T-cell (primary cell): ENCODE measurements around the gene KLF13. TPM values are rescaled to one million over a fixed set of nuclear protein-coding genes. Genes with fewer than 3 reads are reported as not detected.

ENCODE experiments used
- ATAC-seq, 4 experiments: fragments of 200-7000 bp in 3 of 4; fragments of 150-1000 bp in 1 of 4; cut with Tn5 transposase; replicated peaks in 1 of 4; 1 replicate in 3 of 4; 2 replicates in 1 of 4; pipeline ENCODE4 v1.10.0; 2021; ENCODE audit warnings: moderate library complexity in 3 of 4, mild to moderate bottlenecking in 2 of 4, moderate number of reproducible peaks in 1 of 4
- CTCF ChIA-PET, 2 donors: fragments of 300-600 bp; sonication (Branson Sonifier 250); formaldehyde crosslinking; loops; one replicate each; lab custom pipeline; 2022; ENCODE audit warnings: antibody characterized with exemption in 2 of 2; lab: Charles Lee
- POLR2A ChIA-PET, 2 donors: fragments of 300-600 bp; sonication (Branson Sonifier 250); formaldehyde crosslinking; loops; one replicate each; lab custom pipeline; 2022; ENCODE audit warnings: antibody characterized with exemption in 2 of 2; lab: Charles Lee
- DNase-seq, 35 experiments: peaks; one replicate each; pipeline versions ENCODE4 v3.0.0 to v3.0.0-alpha.2; 2013 to 2023
- H3K27ac ChIP-seq: one replicate; pipeline ENCODE4 v1.5.1; 2013; ENCODE audit warnings: low read length
- H3K27me3 ChIP-seq, 2 experiments: replicated peaks in 1 of 2; 1 replicate in 1 of 2; 2 replicates in 1 of 2; pipeline versions ENCODE4 v1.6.1 to v1.7.0; 2013; ENCODE audit warnings: low read length in 1 of 2, mixed read lengths in 1 of 2; ENCODE audit not compliant: control insufficient read depth in 2 of 2, insufficient read depth in 2 of 2; ENCODE audit errors: extremely low read depth in 1 of 2
- H3K36me3 ChIP-seq, 2 donors: 1 replicate in 1 of 2; 2 replicates in 1 of 2; pipeline versions ENCODE4 v1.6.1 to v1.7.0; 2013; ENCODE audit warnings: low read length in 1 of 2; ENCODE audit not compliant: control insufficient read depth in 2 of 2, insufficient read depth in 1 of 2; ENCODE audit errors: extremely low read depth in 1 of 2
- H3K4me1 ChIP-seq, 2 experiments: 1 replicate in 1 of 2; 2 replicates in 1 of 2; pipeline versions ENCODE4 v1.6.1 to v1.7.0; 2013; ENCODE audit warnings: low read length in 2 of 2, mixed read lengths in 1 of 2; ENCODE audit not compliant: insufficient read depth in 2 of 2, control insufficient read depth in 1 of 2; ENCODE audit errors: extremely low read depth in 1 of 2
- H3K4me3 ChIP-seq, 2 donors: 1 replicate in 1 of 2; 2 replicates in 1 of 2; pipeline versions ENCODE4 v1.5.1 to v1.7.0; 2013; ENCODE audit warnings: mild to moderate bottlenecking in 2 of 2, low read length in 1 of 2, moderate library complexity in 1 of 2; ENCODE audit not compliant: control insufficient read depth in 1 of 2; ENCODE audit errors: extremely low read depth in 1 of 2
- H3K9me3 ChIP-seq: 2 replicates; pipeline ENCODE4 v1.7.0; 2013
- H3K27ac Mint-ChIP-seq, 2 donors: one replicate each; pipeline ENCODE4 v1.8.0; 2020 to 2021; ENCODE audit warnings: mild to moderate bottlenecking in 2 of 2, mixed read lengths in 2 of 2
- H3K27me3 Mint-ChIP-seq, 2 donors: one replicate each; pipeline ENCODE4 v1.8.0; 2021 to 2022; ENCODE audit warnings: mixed read lengths in 2 of 2
- H3K36me3 Mint-ChIP-seq: one replicate; pipeline ENCODE4 v1.8.0; 2021; ENCODE audit warnings: mixed read lengths
- H3K4me1 Mint-ChIP-seq, 3 donors: one replicate each; pipeline ENCODE4 v1.8.0; 2020 to 2022; ENCODE audit warnings: mixed read lengths in 3 of 3, mild to moderate bottlenecking in 1 of 3
- H3K4me3 Mint-ChIP-seq, 3 donors: one replicate each; pipeline ENCODE4 v1.8.0; 2020 to 2022; ENCODE audit warnings: mild to moderate bottlenecking in 3 of 3, mixed read lengths in 3 of 3, moderate library complexity in 3 of 3
- H3K9me3 Mint-ChIP-seq, 3 donors: one replicate each; pipeline ENCODE4 v1.8.0; 2020 to 2022; ENCODE audit warnings: mixed read lengths in 3 of 3
- WGBS: methylation state at CpG from one replicate; pipeline ENCODE4 v1.1.5; 2013; ENCODE audit warnings: missing lambda C conversion rate; ENCODE audit not compliant: insufficient coverage; 5-methylcytosine and 5-hydroxymethylcytosine counted together
- total RNA-seq, 35 experiments: library from RNA in 6 of 35; stranded (reverse) in 6 of 35; fragments of 120-200 nt in 1 of 35; gene quantifications; one replicate each; pipeline versions ENCODE4 v1.2.1 to v1.2.4 and lab custom pipeline; 2013 to 2026

Gene KLF13
- total RNA-seq, 5 donors from 2014 or later (not counting 1 experiment from before 2014, with no cell fraction given) = 218 to 327 (median 288) TPM

DNA sequence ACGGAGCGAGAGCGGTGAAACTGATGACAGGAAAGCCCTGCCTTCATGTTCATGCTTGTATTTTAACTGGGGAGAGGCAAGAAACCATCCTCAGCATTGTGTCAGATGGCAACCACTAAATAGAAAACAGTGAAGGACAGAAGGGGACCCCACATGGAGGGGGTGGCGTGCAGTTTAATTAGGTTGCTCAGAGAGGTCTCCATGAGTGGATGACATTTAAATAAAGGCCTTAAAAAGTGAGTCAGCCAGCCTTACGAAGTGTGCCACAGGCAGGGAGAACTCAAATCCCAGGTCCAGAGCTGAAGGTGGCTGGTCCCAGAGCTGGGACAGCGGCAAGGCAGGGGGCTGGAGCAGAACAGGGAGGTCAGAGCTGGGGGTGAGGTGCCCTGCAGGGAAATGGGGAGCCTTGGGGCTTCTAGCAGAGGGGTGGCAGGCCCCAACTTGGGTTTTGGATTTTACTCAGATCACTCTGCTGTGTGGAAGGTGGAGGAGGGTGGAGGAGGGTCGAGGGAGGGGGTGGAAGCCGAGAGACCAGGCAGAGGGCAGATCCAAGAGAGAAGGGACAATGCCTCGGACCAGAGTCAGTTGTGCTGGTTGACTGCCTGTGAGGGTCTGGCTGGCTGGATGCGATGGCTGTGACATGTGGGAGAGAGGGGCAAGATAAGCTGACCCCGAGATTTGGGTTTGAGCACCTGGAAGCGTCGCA, 73.7 kb downstream of the KLF13 start:
- Mint-ChIP-seq H3K27me3 (peaks cover 0 to 1% of the 10 kb centered on the region in 2 donors), H3K9me3 (no peaks in the 10 kb centered on the region), H3K27ac (peak overlapping the region; percentile 27 to 58), H3K36me3 (no peaks in the 10 kb centered on the region), H3K4me1 (peaks cover 32 to 47% (median 41%) of the 10 kb centered on the region in 3 donors), H3K4me3 (no peak overlapping the region)
- ChIA-PET POLR2A (no interaction called here), CTCF (interaction anchor here in 1 of 2 donors (0.7 kb wide), 1 partner anchor 465 kb away, joined by 4 read pairs; no protein-coding TSS in a partner anchor)
- 91% methylated on average over 8 of the region's 13 CpGs for WGBS
- Histone ChIP-seq H3K4me1 (peaks cover 3 to 35% of the 10 kb centered on the region in 2 experiments), H3K4me3 (no peak overlapping the region), H3K27me3 (peaks cover 0 to 12% of the 10 kb centered on the region in 2 experiments), H3K36me3 (no peaks in the 10 kb centered on the region), H3K9me3 (no peaks in the 10 kb centered on the region), H3K27ac (no peak overlapping the region)
- ATAC-seq = no peak
- no peak for DNase-seq

DNA sequence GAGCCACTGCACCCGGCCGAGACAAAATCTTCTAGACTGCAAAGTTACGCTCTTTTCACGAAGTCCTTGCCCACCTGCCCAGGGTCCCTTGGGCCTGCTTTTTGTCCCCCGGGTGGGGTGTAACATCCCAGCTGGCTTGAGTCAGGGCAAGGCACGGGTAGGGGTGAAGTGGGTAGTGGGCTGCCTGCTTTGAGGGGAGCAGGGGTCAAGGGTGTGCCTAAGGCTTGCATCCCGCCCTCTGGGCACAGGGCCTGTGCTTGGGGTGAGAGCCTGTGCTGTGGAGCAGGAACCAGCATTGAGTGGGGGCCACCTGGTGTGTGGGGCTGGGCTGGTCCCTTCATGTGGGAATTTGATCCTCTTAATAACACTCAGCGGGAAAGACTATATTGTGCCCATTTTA, 74.6 kb downstream of the KLF13 start:
- H3K36me3 Mint-ChIP-seq = no peaks in the 10 kb centered on the region
- no peak overlapping the region for H3K4me3 Mint-ChIP-seq
- peaks cover 0 to 1% of the 10 kb centered on the region in 2 donors for H3K27me3 Mint-ChIP-seq
- H3K27ac ChIP-seq = no peak overlapping the region
- ChIA-PET CTCF (no interaction called here), POLR2A (interaction anchor here in 1 of 2 donors (0.6 kb wide), 1 partner anchor 12 kb away, joined by 4 read pairs; no protein-coding TSS in a partner anchor)
- no peak overlapping the region for H3K4me3 ChIP-seq
- ATAC-seq (no peak), DNase-seq (no peak)
- H3K27me3 ChIP-seq = peaks cover 0 to 12% of the 10 kb centered on the region in 2 experiments
- H3K4me1 Mint-ChIP-seq = peaks cover 40 to 52% (median 47%) of the 10 kb centered on the region in 3 donors
- H3K27ac Mint-ChIP-seq = no peak overlapping the region
- no peaks in the 10 kb centered on the region for H3K36me3 ChIP-seq
- no peaks in the 10 kb centered on the region for H3K9me3 ChIP-seq
- H3K9me3 Mint-ChIP-seq = no peaks in the 10 kb centered on the region
- H3K4me1 ChIP-seq = peaks cover 3 to 39% of the 10 kb centered on the region in 2 experiments
- WGBS = 83% methylated on average over 7 of the region's 8 CpGs

DNA sequence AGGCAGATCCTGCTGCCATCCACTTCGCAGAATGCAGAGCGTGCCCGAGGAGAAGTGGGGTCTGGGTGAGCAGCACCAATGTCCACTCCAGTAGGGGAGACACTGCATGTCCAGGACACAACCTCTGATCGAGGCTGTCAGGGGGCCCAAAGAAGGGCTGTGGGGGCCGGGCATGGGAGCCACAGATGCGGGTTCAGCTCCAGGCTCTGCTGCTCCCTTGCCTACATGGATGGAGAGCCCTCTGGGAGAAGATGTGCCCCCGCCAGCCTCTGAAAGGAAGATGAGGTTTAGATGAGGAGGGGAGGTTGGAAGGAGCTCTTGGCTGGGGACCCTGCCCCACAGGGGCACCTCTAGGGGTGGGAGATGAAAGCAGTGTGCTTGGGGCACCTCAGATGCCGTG, 75.4 kb downstream of the KLF13 start:
- DNase-seq (no peak), ATAC-seq (no peak)
- Histone ChIP-seq H3K36me3 (no peaks in the 10 kb centered on the region), H3K27ac (no peak overlapping the region), H3K4me3 (no peak overlapping the region), H3K27me3 (peaks cover 0 to 12% of the 10 kb centered on the region in 2 experiments), H3K9me3 (no peaks in the 10 kb centered on the region), H3K4me1 (peaks cover 3 to 39% of the 10 kb centered on the region in 2 experiments)
- POLR2A ChIA-PET = interaction anchor here in 1 of 2 donors (0.6 kb wide), 1 partner anchor 10 kb away, joined by 8 read pairs; no protein-coding TSS in a partner anchor
- CTCF ChIA-PET = no interaction called here
- peaks cover 0 to 5% of the 10 kb centered on the region in 2 donors for H3K27me3 Mint-ChIP-seq
- WGBS = 94% methylated on average over 7 of the region's 8 CpGs
- H3K27ac Mint-ChIP-seq = no peak overlapping the region
- H3K9me3 Mint-ChIP-seq = no peaks in the 10 kb centered on the region
- H3K4me3 Mint-ChIP-seq = no peak overlapping the region
- H3K36me3 Mint-ChIP-seq = no peaks in the 10 kb centered on the region
- H3K4me1 Mint-ChIP-seq = peaks cover 40 to 52% (median 48%) of the 10 kb centered on the region in 3 donors

DNA sequence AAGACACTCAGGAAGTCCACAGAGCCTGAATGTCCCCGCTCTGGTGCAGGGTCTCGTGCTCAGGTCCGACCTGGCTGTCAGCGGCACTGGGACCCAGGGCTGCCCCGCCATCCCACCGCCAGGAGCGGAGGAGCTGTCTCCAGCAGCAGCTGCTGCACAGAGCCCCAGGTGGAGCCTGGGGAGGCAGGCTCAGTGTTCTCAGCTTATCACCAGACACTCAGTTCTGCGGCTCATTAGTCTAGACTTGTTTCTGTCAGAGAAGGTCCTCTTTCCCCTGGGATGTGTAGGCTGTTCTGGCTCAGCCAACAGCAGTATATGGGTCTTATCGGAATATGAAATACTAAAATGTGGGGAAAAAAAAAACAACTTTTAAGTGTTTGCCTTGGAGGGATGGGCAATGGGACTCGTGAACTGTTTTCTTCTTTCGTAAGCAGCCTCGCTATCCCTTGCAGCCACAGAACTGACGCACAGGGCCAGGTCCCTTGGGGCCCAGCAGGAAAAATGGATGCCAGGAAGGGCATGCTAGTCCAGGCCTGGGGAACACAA, 75.9 kb downstream of the KLF13 start:
- H3K27me3 Mint-ChIP-seq = peaks cover 0 to 5% of the 10 kb centered on the region in 2 donors

DNA sequence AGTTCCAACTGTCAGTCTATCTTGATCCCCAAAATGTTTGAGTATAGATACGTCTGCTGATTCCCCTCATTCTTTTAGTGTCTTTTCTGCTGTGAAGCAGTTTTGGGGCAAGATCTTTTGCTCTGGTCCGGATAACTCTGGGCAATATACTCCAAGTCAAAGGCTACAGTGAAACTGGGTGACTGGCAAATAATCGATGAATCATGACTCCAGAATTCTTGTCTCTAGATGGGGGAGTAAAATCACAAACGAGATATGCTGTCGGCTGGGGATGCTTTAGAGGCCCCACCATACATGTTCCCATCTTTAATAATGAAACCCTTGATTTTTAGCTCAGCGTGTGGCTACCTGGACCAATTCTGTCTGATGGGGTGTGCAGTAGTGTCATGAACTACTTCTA, 76.5 kb downstream of the KLF13 start:
- Mint-ChIP-seq H3K27me3 (peaks cover 0 to 5% of the 10 kb centered on the region in 2 donors), H3K27ac (no peak overlapping the region), H3K36me3 (no peaks in the 10 kb centered on the region), H3K4me1 (peaks cover 34 to 45% (median 44%) of the 10 kb centered on the region in 3 donors), H3K9me3 (no peaks in the 10 kb centered on the region), H3K4me3 (no peak overlapping the region)
- 100% methylated on average over 1 of the region's 6 CpGs for WGBS
- H3K27ac ChIP-seq = no peak overlapping the region
- DNase-seq (no peak), ATAC-seq (no peak)
- H3K9me3 ChIP-seq = no peaks in the 10 kb centered on the region
- peaks cover 3 to 31% of the 10 kb centered on the region in 2 experiments for H3K4me1 ChIP-seq
- no peak overlapping the region for H3K4me3 ChIP-seq
- CTCF ChIA-PET = no interaction called here
- peaks cover 0 to 12% of the 10 kb centered on the region in 2 experiments for H3K27me3 ChIP-seq
- POLR2A ChIA-PET = interaction anchor here in 1 of 2 donors (0.5 kb wide), 1 partner anchor 15 kb away, joined by 4 read pairs; no protein-coding TSS in a partner anchor
- H3K36me3 ChIP-seq = no peaks in the 10 kb centered on the region

More for the DNA sequence above, 75.9 kb downstream of the KLF13 start:
- DNase-seq (no peak), ATAC-seq (no peak)
- no peak overlapping the region for H3K4me3 ChIP-seq
- H3K4me1 ChIP-seq = peaks cover 3 to 36% of the 10 kb centered on the region in 2 experiments
- ChIA-PET POLR2A (interaction anchor here in 1 of 2 donors (0.5 kb wide), 1 partner anchor 14 kb away, joined by 4 read pairs; no protein-coding TSS in a partner anchor), CTCF (no interaction called here)
- no peaks in the 10 kb centered on the region for H3K36me3 ChIP-seq
- H3K27ac ChIP-seq = no peak overlapping the region
- Mint-ChIP-seq H3K36me3 (no peaks in the 10 kb centered on the region), H3K4me1 (peaks cover 39 to 50% (median 48%) of the 10 kb centered on the region in 3 donors), H3K4me3 (no peak overlapping the region), H3K9me3 (no peaks in the 10 kb centered on the region), H3K27ac (no peak overlapping the region)
- H3K9me3 ChIP-seq = no peaks in the 10 kb centered on the region
- WGBS = 94% methylated on average over 12 of the region's 13 CpGs
- H3K27me3 ChIP-seq = peaks cover 0 to 12% of the 10 kb centered on the region in 2 experiments

DNA sequence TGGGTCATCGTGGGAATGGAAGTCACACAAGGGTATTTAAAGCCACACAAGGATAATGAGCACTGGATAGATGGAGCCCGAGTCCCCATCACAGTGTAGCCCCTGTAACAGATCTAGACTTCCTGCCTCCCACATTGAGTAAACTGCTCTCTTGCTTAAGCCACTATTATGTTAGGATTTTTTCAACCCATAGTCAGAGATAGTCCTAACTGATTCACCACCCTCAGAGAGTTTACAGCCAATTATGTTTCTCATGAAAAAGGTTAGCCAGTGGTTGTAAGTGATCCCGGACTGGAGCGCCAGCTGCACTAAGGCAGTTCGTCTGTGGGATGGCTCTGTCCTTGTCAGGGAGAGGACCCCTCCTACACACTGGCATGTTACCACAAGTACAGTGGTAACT, 77.0 kb downstream of the KLF13 start:
- DNase-seq (no peak), ATAC-seq (no peak)
- 71% methylated on average over 1 of the region's 5 CpGs for WGBS
- ChIA-PET CTCF (no interaction called here), POLR2A (no interaction called here)
- peaks cover 0 to 26% of the 10 kb centered on the region in 2 experiments for H3K4me1 ChIP-seq
- Mint-ChIP-seq H3K27ac (peak overlapping the region in 1 of 2 donors; percentile 16), H3K4me3 (no peak overlapping the region), H3K27me3 (peaks cover 3 to 7% of the 10 kb centered on the region in 2 donors), H3K9me3 (peaks cover 2 to 4% (median 2%) of the 10 kb centered on the region in 3 donors), H3K4me1 (peaks cover 29 to 40% (median 39%) of the 10 kb centered on the region in 3 donors), H3K36me3 (peaks cover 3% of the 10 kb centered on the region)
- no peaks in the 10 kb centered on the region for H3K36me3 ChIP-seq
- H3K27ac ChIP-seq = no peak overlapping the region
- peaks cover 0 to 12% of the 10 kb centered on the region in 2 experiments for H3K27me3 ChIP-seq
- H3K9me3 ChIP-seq = no peaks in the 10 kb centered on the region
- H3K4me3 ChIP-seq = no peak overlapping the region
